ENCODE results near the gene ELOVL5.
"Not testable (repeated sequence)": the region's sequence is repeated elsewhere in the genome, so short reads cannot be mapped to it uniquely, and the experiment has no call there.

ELOVL5 gene

DNA sequence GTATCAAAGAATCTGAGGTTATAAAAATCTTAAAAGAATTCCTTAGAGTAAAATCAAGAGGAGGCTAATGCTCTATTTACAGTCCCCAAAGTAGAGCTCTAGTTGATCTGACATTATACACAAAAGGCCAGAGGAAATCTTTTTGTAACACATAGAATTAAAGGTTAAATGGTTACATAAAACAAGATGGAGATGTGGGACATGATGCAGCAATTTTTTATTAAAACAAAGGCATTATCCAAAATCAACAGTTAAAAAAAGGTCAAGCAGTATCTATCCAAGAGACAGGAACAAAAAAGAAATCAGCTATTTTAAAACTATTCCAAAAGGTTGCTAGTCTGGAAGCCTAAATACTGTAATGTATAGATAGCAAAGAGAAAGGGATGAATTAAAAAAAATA is 20.4 kb downstream of the ELOVL5 start:
- DNase-seq = no peak

DNA sequence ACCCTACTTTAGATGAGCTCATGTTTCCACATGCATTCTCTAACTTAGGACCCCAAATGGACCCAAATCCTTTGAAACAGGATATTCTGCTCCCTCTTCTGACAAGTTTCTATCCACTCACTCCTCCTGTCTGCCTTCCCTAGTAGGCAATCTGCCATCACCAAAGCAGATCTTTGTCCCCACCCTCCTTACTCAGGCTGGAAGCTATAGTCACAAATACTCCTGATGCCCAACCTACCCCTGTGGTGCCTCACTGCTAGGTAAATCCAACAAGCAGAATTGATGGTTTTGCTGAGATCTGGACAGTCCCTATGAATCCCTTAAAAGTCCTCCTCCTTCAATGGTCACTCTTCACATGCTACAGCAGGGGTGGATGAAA is 21.7 kb downstream of the ELOVL5 start:
- DNase-seq = no peak

DNA sequence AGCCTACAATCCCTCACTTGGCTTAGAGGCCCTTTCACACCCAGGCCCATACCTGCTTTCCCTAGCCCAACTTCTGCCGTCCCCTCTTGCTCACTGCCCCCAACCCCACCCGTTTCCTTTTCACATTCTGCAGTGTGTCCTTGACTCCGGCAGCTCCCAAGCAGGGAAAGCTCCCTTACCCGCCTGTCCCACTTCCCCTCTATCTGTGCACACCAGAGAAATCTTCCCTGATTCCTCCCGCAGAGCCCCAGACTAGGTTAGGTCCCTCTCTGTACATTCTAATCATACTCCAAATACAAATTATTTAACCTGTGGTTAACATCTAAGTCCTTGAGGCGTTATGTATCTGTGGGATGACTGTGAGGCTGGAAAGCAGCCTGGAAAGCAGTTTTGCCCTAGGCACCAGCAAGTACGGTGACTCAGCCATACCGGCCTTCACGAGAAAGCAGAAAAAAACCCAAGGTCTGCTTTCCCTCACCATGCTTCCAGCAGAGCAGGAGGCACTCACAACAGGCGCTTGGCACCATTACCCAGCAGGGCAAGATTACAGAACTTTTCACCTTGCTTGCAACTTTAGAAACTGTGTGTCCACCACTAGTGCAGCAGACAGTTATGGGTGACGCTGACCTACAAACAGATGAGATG is 22.3 kb downstream of the ELOVL5 start:
- peak in 2 of 4 experiments; percentile 20 to 22 for DNase-seq

DNA sequence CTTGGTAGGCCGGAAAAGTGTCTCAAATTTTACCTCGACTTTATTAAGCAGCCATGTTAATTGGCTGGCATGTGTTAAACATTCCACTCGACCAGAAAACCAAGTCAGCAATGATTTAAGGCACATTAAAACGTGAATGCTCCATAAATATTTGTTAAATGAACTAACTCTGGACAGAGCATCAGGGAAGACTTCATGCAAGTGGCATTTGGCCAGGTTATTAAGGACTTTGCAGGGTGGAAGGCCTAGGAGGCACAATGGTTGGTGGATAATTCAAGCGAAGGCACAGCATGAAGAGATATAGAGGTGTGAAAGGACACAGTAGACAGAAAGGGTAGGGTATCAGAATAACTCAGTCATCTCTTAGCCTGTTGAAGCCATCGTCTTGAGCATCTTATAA is 23.0 kb downstream of the ELOVL5 start:
- no peak for DNase-seq

DNA sequence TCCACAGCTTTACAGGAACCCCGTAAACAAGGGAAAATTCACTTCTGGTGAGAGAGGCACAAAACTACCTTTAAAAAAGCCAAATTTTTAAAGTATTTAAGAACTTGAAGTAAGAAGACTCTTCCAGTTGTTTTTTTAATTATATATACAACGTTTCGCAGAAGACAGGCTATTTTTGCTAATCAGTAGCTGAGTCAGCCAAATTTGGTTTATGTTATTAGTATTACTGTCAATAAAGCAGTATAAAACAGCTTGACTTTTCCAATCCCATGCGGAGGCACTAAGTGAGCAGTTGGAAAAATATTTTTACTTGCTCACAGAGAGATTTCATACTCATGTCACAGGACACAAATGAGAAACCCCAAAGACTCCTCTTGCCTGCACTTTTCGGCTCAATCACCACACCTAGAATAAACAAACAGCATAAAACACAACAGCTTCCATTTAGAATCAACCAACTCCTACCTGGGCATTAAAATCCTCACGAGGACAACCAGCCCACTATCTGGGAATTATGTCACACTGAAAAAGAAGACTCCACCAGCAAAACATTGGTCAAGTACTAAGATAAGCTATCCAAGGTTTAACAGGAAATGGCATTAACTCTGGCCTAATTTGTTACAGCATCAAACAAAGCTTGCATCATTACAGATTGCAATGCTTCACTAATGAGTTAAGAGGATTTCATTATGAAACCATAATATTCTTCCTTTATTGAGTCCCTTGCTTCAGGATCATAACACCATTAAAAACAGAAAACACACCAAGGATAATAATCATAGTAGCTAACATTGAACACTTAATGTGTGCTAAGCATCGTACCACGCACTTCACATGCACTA is 26.3 kb downstream of the ELOVL5 start:
- peak in 2 of 4 experiments; percentile 42 to 48 for DNase-seq

DNA sequence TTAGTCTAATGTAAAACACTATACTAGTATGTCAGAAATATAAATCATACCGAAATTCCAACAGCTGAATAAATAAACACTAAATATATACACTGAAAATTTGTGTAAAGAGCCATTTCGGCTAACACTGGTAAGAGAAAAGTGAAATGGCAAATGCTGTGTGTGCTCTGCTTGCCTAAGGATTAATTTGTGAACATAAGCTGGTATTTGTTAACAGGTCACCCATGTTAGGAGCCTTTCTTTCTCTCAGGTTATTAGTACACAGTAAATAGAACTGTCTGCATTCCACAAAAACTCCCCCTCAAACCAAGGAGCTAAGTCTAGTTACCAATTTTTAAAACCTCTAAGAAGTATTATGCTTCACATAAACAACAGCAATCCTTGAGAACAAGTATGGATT is 27.0 kb downstream of the ELOVL5 start:
- no peak for DNase-seq

DNA sequence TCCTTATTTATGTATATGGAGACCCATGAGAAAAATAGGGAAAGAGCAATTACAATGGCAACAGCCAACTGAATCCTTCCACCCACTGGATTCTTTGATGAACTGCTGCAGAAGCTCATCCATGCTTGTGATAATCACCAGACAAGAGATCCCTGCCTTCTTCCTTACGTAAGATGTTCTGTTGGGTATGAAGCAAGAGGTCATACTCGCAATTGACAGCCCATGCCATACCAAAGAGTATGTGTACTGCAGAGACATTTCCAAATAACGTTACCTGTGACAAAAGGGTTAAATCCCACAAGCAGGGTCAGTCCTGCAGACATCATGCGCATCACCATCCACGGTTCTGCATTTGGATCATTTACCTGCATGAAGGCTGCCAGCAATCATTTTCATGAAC is 27.8 kb downstream of the ELOVL5 start:
- DNase-seq = peak; percentile 25 to 62 (median 49)

DNA sequence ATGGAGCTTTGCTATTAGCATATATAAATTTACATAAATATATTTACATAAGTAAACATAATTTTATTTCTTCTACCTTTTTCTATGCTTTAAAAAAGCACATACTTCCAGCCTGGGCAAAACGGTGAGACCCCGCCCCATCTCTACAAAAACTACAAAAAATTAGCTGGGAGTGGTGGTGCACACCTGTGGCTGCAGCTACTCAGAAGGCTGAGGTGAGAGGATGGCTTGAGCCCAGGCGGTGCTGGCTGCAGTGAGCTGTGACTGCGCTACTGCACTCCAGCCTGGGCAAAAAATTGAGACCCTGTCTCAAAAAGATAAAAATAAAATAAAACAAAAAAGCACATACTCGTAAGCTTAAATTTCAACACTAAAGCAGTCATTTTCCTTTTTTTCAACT is 30.3 kb downstream of the ELOVL5 start:
- no peak for DNase-seq

DNA sequence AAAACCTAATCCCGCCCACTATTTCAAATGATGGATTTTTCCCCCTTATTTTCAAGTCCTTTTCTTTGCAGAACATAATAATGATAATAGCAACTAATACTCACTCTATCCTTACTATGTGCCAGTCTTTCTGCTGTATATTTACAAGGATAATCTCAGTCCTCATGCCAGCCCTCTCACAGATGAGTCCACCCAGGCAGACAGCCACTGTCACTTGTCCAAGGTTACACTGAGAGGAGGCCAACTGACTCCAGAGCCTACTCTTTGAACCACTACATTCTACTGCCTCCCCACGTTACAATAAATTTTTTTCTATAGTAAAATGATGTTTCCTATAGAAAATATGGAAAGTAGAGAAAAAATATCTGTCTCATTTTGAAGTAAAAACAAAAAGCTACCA is 30.9 kb downstream of the ELOVL5 start:
- no peak for DNase-seq

DNA sequence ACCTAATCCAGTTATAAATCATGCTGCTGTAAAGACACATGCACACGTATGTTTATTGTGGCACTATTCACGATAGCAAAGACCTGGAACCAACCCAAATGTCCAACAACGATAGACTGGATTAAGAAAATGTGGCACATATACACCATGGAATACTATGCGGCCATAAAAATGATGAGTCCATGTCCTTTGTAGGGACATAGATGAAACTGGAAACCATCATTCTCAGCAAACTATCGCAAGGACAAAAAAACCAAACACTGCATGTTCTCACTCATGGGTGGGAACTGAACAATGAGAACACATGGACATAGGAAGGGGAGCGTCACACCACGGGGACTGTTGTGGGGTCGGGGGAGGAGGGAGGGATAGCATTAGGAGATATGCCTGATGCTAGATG is 31.5 kb downstream of the ELOVL5 start:
- DNase-seq = not testable (repeated sequence)

DNA sequence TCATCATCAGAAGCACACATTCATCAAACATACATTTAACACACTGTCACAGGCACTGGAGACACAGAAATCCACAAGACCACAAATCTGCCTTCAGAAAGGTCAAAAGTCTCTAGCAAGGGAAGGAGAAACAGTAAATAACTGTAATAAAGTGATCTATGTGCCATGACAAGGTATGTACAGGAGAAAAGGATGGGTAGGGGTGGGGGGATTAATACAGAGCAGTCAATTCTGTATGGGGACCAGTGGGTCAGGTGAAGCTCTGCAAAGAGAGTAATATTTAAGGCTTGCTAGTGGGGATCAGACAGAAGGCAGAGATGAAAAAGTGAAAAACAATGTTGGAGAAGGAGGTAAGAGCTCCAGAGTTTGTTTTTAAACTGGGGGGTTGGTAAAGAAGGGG is 32.6 kb downstream of the ELOVL5 start:
- no peak for DNase-seq

DNA sequence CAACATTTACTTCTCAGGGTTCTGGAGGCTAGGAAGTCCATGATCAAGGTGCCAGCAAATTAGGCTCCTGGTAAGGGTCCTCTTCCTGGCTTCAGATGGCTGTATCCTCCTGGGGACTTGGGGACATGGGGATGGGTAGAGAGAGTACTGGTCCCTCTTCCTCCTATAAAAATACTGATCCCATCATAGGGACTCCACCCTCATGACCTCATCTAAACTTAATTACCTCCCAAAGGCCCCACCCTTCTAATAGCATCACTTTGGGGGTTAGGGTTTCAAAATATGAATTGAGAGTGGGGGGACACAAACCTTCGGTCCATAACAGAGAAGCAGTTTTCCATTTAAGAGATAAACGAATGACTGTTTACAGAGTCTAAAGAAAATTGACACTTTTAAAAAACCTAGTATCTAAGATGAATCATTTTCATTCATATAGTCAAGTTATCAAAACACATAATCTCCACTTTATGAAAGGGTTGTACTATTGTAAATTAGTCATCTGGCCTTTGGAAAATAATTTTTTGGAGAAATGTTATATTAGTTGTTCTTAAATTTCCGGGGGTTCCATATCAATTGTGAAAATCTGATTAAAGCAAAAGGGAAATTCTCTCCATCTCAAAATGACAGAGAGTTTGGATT is 33.5 kb downstream of the ELOVL5 start:
- no peak for DNase-seq

DNA sequence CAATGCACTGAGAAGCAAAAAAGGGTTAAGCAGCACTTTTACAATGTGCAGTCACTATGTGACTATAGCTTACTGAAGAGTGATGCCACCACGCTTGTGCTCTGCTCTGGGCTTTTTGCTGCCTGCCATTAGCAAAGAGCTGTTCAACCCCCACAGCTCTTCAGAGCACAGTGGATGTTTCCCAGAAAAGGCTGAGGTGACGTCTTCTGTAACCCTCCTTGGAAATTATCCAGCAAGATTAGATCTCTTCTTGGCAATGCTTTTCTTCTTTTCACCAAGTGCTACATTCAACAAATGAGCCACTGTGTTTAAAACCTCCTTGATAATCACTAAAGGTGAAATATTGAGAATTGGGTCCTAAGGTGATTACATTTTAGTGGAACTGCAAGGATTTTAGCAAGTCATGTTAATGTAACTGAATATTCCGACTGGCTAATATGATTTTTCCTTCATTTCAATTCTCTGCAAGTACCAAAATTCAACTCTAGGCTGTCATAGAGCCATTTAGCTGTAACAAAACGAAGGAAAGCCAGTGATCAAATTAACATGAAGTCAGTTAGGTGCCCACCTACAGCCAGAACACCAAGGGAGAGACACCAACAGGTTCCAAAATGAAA is 34.9 kb downstream of the ELOVL5 start:
- no peak for DNase-seq

DNA sequence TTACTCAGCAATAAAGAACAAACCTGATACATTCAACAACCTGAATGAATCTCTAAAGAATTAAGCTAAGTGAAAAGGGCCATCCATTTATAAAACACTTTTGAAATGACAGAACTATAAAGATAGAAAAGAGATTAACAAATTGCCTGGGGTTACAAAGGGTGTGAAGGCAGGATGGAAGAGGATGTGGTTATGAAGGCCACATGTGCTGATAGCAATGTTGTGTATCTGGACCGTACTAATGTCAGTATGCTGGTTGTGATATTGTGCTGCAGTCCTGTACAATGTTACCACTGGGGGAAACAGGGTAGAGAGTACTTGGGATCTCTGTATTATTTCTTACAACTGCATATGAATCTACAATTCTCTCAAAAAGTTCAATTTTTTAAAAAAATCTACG is 36.4 kb downstream of the ELOVL5 start:
- no peak for DNase-seq

DNA sequence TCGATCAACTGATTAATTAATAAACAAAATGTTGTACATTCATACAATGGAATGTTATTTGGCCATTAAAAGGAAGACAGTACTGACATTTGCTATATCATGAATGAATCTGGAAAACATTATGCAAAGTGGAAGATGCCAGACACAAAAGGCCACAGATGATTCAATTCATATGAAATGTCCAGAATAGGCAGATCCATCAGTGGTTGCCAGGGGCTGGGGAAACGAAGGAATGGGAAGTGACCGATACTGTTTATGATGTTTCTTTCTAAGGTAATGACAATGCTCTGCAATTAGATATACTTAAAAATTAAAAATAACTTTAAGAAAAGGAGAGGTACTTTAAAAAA is 37.2 kb downstream of the ELOVL5 start:
- no peak for DNase-seq

DNA sequence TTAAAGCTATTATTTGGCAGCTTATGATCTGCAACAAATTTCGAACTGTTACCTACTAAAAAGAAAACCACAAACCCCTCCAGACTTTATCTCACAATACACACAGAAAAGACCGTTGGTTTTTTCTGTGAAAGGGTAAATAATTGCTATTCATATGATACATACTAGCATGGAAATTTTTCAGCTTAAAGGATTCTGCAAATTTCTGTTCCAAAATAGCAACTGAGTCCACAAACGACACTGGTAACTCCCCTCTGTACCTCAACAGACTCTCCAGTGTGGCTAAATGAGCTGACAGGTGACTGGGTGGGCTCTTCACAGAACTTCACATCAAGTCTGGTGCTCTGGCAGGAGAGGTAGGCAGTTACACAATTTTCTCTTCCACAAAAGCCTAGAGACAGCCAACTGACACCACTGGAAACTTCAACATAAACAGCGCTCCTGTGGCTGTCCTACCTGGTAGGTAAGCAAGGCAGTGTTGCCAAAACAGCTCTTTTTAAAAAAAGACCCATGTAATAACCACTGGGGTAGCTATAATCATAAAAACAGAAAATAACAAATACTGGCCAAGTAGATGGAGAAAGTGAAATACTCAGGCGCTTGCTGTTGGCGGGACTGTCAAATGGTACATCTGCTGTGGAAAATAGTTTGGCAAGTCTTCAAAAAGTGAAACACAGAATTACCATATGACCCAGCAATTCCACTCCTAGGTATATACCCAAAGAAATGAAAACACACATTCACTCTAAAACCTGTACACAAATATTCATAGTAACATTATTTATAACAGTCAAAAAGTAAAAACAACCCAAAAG is 37.8 kb downstream of the ELOVL5 start:
- DNase-seq = no peak

DNA sequence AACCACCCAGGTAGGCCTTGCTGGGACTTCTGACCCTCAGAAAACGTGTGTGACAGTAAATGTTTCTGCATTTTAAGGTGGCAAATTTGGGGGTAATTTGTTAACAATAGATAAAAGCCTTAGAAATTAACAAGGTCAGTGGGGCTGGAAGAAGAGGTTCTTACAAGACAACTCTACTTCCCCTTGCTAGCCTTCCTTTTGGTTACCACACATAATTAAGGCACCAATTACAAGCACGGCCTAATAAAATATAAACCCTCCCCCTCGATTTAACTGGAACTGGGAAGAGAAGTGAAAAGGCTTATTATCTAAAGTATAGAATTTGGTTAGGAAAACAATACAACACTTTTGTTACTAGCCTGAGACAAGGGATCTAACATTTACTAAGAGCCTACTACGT is 38.8 kb downstream of the ELOVL5 start:
- DNase-seq = peak in 2 of 4 experiments; percentile 29 to 31

DNA sequence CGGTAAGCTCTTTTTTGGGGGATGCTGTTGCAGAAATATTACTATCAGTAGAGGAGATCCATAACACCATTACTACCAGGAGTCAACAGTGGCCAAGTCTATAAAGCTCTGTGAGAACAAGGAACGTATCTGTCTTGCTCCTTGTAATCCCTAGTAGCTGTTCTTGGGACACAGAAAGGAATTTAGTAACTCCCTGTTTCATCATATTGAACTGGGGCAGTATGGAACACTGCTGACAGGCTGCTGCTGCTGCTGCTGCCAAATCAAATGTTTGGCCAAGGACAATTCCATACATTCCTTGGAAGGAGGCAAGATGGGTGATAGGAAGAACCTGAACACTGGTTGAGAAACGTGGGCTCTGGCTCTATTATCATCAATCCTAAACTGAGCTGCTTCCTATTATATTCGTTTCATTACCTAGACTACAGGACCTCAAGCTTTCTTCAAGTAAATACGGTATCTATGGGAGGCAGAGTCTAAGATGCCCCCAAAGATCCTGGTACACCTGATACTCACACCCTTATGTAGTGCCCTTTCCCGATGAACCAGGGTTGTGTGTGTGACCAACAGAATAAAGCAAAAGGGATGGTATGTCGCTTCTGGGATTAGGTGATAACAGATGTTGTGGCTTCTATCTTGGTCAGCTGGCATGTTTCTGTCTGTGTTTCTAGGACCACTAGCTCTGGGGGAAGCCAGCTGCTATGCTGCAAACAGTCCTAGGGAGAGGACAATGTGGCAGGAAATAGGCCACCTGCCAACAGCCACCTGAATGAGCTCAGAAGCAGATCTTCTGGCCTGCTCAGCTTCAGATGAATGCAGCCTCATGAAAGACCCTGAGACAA is 39.5 kb downstream of the ELOVL5 start:
- no peak for DNase-seq

DNA sequence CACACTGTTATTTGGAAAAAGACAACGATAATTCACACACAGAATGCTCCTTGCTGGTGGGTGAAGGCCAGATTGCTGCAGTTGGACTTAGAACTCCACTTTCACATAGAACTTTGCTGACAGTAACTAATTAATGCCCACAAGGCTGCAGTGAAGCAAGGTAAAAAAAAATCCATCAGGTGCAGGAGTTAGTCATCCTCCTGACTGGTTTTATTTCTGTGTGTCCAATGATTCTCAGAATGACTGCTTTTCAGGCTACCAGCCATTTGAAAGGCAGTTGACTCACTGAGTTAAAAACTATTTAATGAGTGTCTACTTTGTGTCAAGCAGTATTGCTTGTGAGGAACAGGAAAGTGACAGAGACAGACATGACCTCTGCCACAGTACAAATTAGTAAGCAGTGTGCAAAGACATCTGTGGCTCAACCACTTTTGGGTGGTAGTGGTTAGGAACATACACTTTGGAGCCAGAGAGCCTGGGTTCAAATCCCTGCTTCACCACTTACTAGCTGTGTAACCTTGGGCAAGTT is 41.9 kb downstream of the ELOVL5 start:
- peak in 3 of 4 experiments; percentile 15 to 47 (median 35) for DNase-seq

DNA sequence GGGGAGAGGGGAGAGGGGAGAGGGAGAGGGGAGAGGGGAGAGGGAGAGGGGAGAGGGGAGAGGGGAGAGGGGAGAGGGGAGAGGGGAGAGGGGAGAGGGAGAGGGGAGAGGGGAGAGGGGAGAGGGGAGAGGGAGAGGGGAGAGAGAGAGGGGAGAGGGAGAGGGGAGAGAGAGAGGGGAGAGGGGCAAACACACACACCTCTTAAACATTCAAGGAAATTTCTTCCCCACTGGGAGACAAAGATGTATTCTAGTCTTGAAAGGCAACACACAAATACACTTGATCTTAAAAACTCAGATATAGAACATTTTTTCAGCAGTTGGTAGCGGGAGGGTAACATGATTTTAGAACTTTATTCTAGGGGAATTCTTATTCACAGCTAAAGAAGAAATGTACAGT is 42.5 kb downstream of the ELOVL5 start:
- DNase-seq = not testable (repeated sequence)

DNA sequence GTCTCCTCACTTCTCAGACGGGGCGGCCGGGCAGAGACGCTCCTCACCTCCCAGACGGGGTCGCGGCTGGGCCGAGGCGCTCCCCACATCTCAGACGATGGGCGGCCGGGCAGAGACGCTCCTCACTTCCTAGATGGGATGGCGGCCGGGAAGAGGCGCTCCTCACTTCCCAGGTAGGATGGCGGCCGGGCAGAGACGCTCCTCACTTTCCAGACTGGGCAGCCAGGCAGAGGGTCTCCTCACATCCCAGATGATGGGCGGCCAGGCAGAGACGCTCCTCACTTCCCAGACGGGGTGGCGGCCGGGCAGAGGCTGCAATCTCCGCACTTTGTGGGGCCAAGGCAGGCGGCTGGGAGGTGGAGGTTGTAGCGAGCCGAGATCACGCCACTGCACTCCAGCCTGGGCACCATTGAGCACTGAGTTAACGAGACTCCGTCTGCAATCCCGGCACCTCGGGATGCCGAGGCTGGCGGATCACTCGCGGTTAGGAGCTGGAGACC is 43.2 kb downstream of the ELOVL5 start:
- not testable (repeated sequence) for DNase-seq
